SK-N-SH treated with all-trans-retinoic acid at 6 μM for 48 hours (cell line): ENCODE results near the gene SEMA4D.

Experiments
- ATAC-seq: fragments of 200-7000 bp; cut with Tn5 transposase; 3 replicates; pipeline ENCODE4 v1.9.1; 2020; ENCODE audit warnings: mild to moderate bottlenecking, moderate library complexity
- ARNTL ChIP-seq: fragments of 450-650 bp; formaldehyde crosslinking; IDR thresholded peaks from 2 replicates; pipeline ENCODE4 v1.5.0; 2020; ENCODE audit warnings: low read depth, mild to moderate bottlenecking, moderate library complexity, borderline replicate concordance
- BACH2 ChIP-seq: fragments of 250-450 bp; sonication (Bioruptor Pico); IDR thresholded peaks from 2 replicates; pipeline ENCODE4 v1.9.0; 2021; ENCODE audit warnings: mild to moderate bottlenecking, borderline replicate concordance
- GLIS3 ChIP-seq: fragments of 250-450 bp; sonication (Bioruptor Pico); IDR thresholded peaks from 2 replicates; pipeline ENCODE4 v1.5.0; 2020; ENCODE audit warnings: mild to moderate bottlenecking, moderate library complexity
- PPARA ChIP-seq: fragments of 250-450 bp; sonication (Bioruptor Pico); IDR thresholded peaks from 2 replicates; pipeline ENCODE4 v1.5.0; 2020; ENCODE audit warnings: mild to moderate bottlenecking, borderline replicate concordance
- RARB ChIP-seq: fragments of 250-450 bp; sonication (Bioruptor Pico); IDR thresholded peaks from 2 replicates; pipeline ENCODE4 v1.8.0; 2021; ENCODE audit warnings: mild to moderate bottlenecking, moderate library complexity
- TOX ChIP-seq: fragments of 250-450 bp; sonication (Bioruptor Pico); IDR thresholded peaks from 2 replicates; pipeline ENCODE4 v1.8.0; 2021; ENCODE audit warnings: mild to moderate bottlenecking, moderate library complexity, borderline replicate concordance
- ZC3H10 ChIP-seq: fragments of 250-450 bp; sonication (Bioruptor Pico); IDR thresholded peaks from 2 replicates; pipeline ENCODE4 v1.5.1; 2021; ENCODE audit warnings: mild to moderate bottlenecking, moderate library complexity
- ZFP3 ChIP-seq: fragments of 250-450 bp; sonication (Bioruptor Pico); IDR thresholded peaks from 2 replicates; pipeline ENCODE4 v1.5.0; 2020; ENCODE audit warnings: mild to moderate bottlenecking, moderate library complexity
- ZFP30 ChIP-seq: fragments of 450-650 bp; formaldehyde crosslinking; IDR thresholded peaks from 2 replicates; pipeline ENCODE4 v1.5.0; 2022; ENCODE audit warnings: mild to moderate bottlenecking, moderate library complexity
- ZNF565 ChIP-seq: fragments of 450-650 bp; formaldehyde crosslinking; conservative IDR thresholded peaks from 2 replicates; pipeline ENCODE4 v1.5.0; 2020; ENCODE audit warnings: low read depth, mild to moderate bottlenecking, moderate library complexity
- ZNF70 ChIP-seq: fragments of 450-650 bp; formaldehyde crosslinking; IDR thresholded peaks from 2 replicates; pipeline ENCODE4 v1.5.0; 2020; ENCODE audit warnings: mild to moderate bottlenecking, moderate library complexity
- ZNF8 ChIP-seq: fragments of 450-650 bp; formaldehyde crosslinking; IDR thresholded peaks from 2 replicates; pipeline ENCODE4 v1.5.0; 2020; ENCODE audit warnings: mild to moderate bottlenecking, moderate library complexity
- TF ChIP-seq, protein P1 (sequence below): fragments of 250-450 bp; sonication (Bioruptor Pico); IDR thresholded peaks from 2 replicates; pipeline ENCODE4 v1.5.1; 2021; ENCODE audit warnings: mild to moderate bottlenecking, moderate library complexity
- TF ChIP-seq, protein P2 (sequence below): fragments of 250-450 bp; sonication (Bioruptor Pico); IDR thresholded peaks from 2 replicates; pipeline ENCODE4 v1.8.0; 2021; ENCODE audit warnings: low read depth, mild to moderate bottlenecking, moderate library complexity, borderline replicate concordance
- TF ChIP-seq, protein P3 (sequence below): fragments of 250-450 bp; sonication (Bioruptor Pico); IDR thresholded peaks from 2 replicates; pipeline ENCODE4 v1.5.0; 2020; ENCODE audit warnings: mild to moderate bottlenecking, moderate library complexity
- TF ChIP-seq, protein P4 (sequence below): fragments of 250-450 bp; sonication (Bioruptor Pico); IDR thresholded peaks from 2 replicates; pipeline ENCODE4 v1.8.0; 2020; ENCODE audit warnings: mild to moderate bottlenecking, moderate library complexity, borderline replicate concordance
- TF ChIP-seq, protein P5 (sequence below): fragments of 250-450 bp; sonication (Bioruptor Pico); IDR thresholded peaks from 2 replicates; pipeline ENCODE4 v1.5.1; 2020; ENCODE audit warnings: low read depth, mild to moderate bottlenecking, moderate library complexity

SEMA4D gene

DNA sequence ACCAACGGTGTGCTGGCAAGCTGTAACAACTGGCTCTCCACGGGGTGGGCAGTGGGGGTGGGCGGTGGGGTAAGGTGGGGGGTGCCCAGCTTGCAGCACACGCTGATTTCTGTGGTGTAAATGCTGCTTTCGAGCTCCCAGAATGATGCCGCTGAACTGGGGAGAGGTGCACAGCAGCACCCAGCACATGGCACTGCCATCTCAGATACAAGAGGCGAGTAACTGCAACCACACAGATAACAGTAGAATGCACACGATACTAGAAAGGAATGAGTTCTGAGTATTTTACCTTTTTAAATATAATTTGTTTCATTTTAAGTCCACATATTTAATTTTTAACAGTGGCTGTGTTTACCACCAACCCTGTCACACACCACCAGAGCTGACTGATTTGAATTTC is 87.9 kb downstream of the SEMA4D start:
- TF ChIP-seq BACH2 (CRISPR knock-in tag) (no peak), RARB (CRISPR knock-in tag) (no peak), ZNF70 (CRISPR knock-in tag) (no peak), ZFP30 (CRISPR knock-in tag) (no peak), PPARA (CRISPR knock-in tag) (no peak), GLIS3 (CRISPR knock-in tag) (no peak), ZNF565 (no peak), ZC3H10 (CRISPR knock-in tag) (no peak)
- TF ChIP-seq, protein P1, sequence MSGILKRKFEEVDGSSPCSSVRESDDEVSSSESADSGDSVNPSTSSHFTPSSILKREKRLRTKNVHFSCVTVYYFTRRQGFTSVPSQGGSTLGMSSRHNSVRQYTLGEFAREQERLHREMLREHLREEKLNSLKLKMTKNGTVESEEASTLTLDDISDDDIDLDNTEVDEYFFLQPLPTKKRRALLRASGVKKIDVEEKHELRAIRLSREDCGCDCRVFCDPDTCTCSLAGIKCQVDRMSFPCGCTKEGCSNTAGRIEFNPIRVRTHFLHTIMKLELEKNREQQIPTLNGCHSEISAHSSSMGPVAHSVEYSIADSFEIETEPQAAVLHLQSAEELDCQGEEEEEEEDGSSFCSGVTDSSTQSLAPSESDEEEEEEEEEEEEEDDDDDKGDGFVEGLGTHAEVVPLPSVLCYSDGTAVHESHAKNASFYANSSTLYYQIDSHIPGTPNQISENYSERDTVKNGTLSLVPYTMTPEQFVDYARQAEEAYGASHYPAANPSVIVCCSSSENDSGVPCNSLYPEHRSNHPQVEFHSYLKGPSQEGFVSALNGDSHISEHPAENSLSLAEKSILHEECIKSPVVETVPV (CRISPR knock-in tag) = no peak
- TF ChIP-seq, protein P2, sequence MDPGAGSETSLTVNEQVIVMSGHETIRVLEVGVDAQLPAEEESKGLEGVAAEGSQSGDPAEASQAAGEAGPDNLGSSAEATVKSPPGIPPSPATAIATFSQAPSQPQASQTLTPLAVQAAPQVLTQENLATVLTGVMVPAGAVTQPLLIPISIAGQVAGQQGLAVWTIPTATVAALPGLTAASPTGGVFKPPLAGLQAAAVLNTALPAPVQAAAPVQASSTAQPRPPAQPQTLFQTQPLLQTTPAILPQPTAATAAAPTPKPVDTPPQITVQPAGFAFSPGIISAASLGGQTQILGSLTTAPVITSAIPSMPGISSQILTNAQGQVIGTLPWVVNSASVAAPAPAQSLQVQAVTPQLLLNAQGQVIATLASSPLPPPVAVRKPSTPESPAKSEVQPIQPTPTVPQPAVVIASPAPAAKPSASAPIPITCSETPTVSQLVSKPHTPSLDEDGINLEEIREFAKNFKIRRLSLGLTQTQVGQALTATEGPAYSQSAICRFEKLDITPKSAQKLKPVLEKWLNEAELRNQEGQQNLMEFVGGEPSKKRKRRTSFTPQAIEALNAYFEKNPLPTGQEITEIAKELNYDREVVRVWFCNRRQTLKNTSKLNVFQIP (CRISPR knock-in tag) = no peak
- TF ChIP-seq, all 23 proteins: peak for 0
- ATAC-seq = no peak

DNA sequence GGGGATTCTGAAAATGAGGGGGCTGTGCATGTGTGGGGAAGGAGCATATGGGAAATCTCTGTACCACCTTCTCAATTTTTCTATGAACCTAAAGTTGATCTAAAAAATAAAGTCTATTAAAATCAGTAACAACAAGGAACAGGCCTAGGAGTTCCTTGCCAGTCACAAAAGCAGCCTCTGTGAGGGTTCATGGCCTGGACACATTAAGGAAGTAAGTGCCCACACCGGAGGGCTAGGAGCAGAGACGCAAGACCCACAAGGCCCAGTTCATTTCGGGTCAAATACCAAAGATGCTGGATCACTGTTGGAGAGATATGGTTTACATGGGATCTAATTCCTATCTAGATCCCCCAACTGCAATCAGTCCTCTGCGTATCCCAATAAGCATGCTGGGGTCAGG is 88.4 kb downstream of the SEMA4D start:
- no peak for ATAC-seq
- TF ChIP-seq, protein P1 (CRISPR knock-in tag) = no peak
- TF ChIP-seq, protein P3, sequence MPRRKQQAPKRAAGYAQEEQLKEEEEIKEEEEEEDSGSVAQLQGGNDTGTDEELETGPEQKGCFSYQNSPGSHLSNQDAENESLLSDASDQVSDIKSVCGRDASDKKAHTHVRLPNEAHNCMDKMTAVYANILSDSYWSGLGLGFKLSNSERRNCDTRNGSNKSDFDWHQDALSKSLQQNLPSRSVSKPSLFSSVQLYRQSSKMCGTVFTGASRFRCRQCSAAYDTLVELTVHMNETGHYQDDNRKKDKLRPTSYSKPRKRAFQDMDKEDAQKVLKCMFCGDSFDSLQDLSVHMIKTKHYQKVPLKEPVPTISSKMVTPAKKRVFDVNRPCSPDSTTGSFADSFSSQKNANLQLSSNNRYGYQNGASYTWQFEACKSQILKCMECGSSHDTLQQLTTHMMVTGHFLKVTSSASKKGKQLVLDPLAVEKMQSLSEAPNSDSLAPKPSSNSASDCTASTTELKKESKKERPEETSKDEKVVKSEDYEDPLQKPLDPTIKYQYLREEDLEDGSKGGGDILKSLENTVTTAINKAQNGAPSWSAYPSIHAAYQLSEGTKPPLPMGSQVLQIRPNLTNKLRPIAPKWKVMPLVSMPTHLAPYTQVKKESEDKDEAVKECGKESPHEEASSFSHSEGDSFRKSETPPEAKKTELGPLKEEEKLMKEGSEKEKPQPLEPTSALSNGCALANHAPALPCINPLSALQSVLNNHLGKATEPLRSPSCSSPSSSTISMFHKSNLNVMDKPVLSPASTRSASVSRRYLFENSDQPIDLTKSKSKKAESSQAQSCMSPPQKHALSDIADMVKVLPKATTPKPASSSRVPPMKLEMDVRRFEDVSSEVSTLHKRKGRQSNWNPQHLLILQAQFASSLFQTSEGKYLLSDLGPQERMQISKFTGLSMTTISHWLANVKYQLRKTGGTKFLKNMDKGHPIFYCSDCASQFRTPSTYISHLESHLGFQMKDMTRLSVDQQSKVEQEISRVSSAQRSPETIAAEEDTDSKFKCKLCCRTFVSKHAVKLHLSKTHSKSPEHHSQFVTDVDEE (CRISPR knock-in tag) = no peak
- TF ChIP-seq ARNTL (no peak), ZNF565 (no peak), GLIS3 (CRISPR knock-in tag) (no peak), TOX (no peak), BACH2 (CRISPR knock-in tag) (no peak), ZNF8 (CRISPR knock-in tag) (no peak), PPARA (CRISPR knock-in tag) (no peak), ZC3H10 (CRISPR knock-in tag) (no peak)
- TF ChIP-seq, protein P4, sequence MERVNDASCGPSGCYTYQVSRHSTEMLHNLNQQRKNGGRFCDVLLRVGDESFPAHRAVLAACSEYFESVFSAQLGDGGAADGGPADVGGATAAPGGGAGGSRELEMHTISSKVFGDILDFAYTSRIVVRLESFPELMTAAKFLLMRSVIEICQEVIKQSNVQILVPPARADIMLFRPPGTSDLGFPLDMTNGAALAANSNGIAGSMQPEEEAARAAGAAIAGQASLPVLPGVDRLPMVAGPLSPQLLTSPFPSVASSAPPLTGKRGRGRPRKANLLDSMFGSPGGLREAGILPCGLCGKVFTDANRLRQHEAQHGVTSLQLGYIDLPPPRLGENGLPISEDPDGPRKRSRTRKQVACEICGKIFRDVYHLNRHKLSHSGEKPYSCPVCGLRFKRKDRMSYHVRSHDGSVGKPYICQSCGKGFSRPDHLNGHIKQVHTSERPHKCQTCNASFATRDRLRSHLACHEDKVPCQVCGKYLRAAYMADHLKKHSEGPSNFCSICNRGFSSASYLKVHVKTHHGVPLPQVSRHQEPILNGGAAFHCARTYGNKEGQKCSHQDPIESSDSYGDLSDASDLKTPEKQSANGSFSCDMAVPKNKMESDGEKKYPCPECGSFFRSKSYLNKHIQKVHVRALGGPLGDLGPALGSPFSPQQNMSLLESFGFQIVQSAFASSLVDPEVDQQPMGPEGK (CRISPR knock-in tag) = no peak
- TF ChIP-seq, protein P5, sequence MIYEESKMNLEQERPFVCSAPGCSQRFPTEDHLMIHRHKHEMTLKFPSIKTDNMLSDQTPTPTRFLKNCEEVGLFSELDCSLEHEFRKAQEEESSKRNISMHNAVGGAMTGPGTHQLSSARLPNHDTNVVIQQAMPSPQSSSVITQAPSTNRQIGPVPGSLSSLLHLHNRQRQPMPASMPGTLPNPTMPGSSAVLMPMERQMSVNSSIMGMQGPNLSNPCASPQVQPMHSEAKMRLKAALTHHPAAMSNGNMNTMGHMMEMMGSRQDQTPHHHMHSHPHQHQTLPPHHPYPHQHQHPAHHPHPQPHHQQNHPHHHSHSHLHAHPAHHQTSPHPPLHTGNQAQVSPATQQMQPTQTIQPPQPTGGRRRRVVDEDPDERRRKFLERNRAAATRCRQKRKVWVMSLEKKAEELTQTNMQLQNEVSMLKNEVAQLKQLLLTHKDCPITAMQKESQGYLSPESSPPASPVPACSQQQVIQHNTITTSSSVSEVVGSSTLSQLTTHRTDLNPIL (CRISPR knock-in tag) = no peak

DNA sequence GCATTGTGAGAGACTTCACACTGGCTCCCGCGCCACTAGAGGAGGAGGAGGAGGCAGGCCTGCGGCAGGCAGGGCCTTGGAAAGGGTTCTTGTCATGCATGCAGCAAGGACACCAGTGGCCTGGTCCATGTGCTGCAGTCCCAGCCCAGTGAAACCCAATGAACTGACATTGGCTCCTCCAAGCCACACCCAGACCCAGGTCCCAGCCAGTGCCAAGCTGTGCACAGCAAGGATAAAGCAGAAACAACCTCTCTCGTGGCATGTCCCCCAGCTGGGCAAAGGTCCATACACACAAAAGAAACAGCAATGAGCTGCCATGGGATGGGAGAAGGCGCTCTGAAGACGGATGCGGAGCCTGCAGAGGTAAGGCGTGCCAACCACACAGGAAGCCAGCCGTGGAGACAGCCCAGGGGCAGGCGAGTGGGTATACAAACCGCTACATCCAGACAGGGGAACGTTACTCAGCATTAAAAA is 89.2 kb downstream of the SEMA4D start:
- TF ChIP-seq, protein P5 (CRISPR knock-in tag) = no peak
- no peak for TF ChIP-seq ZFP3 (CRISPR knock-in tag)
- ATAC-seq = no peak
